HT1080 (cell line): ENCODE data around the gene RD3L. TPM values are rescaled to one million over a fixed set of nuclear protein-coding genes. Genes with fewer than 3 reads are reported as not detected.

Experiments
- DNase-seq: peaks from one replicate; pipeline ENCODE4 v3.0.0-alpha.2; 2015; ENCODE audit warnings: low read depth
- total RNA-seq: library from RNA; depleted of rRNA; stranded (reverse); fragments of >200 nt; shearing (Covaris generic); gene quantifications from 2 replicates; pipeline ENCODE4 v1.2.3, GENCODE V29; 2014; rRNA removed

The RD3L gene
- total RNA-seq, 1 experiment from 2014 or later = not detected

DNA sequence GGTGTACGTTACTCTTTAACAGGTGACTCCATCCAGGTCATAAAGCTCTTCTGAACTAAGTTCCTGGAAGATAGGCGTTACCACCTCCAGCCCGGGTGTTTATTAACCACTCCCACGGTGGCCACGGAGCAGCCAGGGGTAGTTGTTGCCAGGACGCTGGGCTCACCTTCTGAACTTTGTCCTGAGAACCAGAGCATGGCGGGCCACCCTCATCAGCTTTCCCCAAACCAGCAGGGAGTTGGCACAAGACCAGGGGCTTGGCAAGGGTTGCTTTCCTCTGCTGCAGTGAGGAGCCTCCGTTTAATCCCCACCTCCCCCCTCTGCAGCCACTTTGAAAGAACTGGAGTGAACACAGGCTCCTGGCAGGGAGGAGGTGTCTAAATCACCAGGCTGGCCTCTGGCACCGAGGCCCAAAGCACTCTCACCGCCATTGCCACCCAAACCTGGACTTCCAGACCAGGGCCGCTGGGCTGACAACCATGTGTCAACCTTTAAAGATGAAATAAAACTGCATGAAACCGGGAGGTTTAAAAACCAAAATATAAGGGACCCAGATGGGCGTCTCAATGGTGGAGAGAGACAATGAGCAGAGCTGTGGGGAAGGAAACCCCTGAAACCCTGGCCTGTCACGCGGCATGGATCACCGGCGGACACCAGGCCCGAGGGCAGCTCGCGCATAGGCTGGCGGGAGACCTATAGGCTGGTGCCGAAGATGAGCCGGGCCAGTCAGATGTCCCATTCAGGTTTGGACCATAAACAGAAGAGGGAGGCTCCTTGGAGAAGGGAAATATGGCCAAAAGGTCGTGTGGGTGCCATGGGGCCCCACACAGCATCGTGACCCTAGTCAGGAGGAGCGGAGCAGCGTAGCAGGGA lies 45.0 kb downstream of the RD3L start:
- DNase-seq = no peak

DNA sequence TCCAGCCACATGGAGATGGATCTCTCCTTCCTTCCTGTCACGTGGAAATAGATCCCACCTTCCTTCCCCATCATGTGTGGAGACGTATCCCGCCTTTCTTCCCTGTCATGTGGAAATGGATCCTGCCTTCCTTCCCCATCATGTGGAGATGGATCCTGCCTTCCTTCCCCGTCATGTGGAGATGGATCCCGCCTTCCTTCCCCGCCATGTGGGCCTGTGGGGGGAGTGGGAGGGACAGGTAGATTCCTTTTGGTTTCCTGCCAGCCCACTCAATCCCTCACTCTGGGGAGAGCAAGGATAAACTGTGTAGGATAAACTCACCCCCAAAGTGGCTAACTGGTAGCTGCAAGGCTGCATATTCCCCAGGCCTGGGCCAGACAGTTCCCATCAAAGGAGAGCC lies 45.8 kb downstream of the RD3L start:
- DNase-seq = no peak

DNA sequence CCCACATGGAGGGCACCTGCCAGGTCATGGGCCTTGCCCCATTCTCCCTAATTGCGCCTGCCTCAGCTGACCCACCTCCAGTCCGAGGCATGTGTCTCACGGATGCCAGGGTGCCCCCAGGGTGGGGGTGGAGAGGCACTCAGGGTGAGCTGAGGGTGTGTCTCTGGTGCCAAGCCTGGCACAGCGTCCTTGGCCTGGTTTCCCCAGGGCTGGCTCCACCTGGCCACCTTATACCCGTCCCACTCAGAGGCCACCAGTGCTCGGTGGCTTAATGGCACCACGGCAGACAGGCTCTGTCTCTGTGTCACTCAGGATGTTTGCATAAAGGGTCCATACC lies 47.6 kb downstream of the RD3L start:
- no peak for DNase-seq

DNA sequence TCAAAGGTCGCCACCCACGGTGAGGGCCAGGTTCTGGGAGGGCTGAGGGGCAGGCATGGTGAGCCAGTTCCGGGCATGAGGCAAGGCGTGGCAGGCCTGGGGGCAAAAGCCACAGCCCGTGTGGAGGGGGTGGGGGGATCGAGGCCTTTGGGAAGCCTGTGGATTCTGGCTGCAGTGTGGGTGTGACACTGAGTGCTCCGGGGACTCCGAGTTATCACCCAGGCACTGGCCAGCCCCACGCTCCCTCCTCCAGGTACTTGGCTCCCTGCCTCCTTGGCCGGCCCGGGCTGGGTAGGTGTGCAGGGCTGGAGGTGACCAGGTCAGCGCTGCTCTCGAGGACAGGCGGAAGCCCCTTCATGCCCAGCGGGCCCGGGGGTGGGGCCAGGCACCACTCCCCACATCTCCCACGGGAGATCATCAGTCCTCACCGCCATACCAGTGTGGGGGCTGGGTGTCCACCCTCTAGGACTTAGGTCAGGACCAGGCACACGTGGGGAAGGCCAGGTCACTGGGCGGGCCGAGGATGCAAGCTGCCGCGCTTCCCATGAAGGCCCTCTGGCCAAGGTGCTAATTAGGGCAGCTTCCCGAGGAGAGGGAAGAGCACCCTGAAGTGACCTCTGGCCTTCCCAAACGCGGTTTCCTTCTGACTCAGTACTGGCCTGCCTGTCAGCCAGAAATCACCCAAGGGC lies 48.2 kb downstream of the RD3L start:
- no peak for DNase-seq

DNA sequence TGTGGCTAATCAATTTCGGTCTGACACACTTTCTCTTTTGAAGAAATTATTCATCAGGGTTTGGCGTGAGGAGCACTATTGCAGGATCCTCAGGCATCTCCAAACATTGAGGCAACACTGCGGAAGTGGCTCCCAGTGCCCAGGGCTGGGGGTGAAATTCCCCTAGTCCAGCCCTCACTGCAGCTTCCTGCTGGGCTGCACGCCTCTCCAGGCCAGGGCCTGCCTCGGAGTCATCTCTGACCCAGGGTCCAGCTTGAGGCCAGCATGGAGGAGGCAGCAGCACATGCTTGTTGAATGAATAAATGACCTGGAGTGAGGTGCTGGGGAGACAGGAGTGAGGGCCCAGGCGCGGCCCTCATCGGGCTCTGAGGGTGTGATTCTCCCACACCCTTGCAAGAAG lies 50.1 kb downstream of the RD3L start:
- no peak for DNase-seq

DNA sequence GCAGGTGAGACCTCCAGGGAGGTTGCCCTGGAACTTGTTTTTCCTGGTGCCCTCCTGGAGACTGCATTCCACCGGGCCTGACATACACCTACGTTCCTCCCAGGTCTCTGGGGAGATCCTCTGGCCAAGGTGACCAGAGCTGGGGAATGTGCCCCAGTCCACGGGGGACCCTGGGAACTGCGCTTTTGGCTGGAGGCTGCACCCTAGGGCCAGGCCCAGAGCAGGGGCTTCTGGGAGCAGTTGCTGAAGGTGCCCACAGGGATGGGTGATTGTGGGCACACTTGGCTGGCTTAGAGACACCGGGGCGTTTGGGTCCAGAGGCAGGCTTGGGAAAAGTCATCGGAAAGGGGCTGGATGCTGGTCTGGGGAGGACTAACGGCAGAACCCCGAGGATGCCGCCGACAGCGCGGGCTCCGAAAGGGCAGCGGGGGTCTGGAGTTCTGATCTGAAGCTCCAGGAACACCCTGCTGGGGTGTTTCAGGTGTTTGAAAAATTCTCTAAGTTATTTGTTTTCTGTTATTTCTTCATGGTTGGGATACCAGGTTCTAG lies 50.6 kb downstream of the RD3L start:
- no peak for DNase-seq

DNA sequence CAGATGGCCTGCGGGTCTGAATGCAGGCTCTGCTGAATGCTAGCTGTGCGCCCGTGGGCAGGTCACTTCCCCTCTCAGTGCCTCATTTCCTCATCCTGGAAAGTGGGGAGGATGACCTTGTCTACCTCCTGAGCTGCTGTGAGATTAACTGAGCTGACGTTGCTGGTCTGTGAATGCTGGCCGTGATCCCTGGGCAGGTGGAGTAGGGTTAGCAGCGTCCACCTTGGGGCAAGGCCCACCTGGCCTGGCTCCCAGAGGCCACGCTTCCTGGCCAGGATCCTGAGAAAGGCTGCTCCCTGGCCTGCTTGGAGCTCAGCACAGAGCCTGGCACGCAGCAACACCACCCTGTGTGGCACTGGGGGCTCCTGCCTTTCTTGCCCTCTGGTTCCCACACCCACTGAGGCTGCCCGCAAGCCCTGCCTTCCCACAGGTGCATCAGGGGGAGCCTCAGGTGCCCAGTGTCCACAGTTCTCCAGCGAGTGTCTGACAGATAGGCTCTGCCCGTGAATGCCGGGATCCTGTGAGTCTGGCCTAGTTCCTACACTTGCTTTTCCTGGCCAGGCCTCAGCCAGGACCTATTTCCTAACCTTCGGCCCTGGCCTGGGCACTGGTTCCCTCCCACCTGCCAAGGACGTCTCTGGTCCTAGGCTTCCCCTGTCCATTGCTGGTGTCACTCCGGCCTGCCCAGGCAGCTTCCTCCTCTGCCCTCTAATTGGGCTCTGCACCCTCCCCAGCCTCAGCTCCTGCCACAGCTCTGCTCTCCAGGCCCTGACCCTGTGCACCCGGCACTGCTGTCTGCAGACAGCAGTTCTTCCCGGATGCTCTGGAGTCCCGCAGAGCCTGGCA lies 51.3 kb downstream of the RD3L start:
- no peak for DNase-seq

Other genes with a start within 250 kb of the RD3L start
- gene XRCC3, start 227.1 kb downstream of the RD3L start, total RNA-seq = 70.5 and 77.9 TPM in 2 replicates
- 30.0 and 45.3 TPM in 2 replicates for gene ZFYVE21, start 226.7 kb downstream of the RD3L start, total RNA-seq
- gene PPP1R13B, start 95.0 kb downstream of the RD3L start, total RNA-seq = 6.6 and 12.2 TPM in 2 replicates
- gene TDRD9, start 14.1 kb downstream of the RD3L start, total RNA-seq = not detected in 2 replicates
- not detected in 2 replicates for gene ASPG, start 143.2 kb upstream of the RD3L start, total RNA-seq
- 0.90 and 1.4 TPM in 2 replicates for gene KIF26A, start 196.1 kb upstream of the RD3L start, total RNA-seq